CD14-positive monocyte (primary cell): ENCODE measurements around the gene CACNA1C. TPM values are rescaled to one million over a fixed set of nuclear protein-coding genes. Genes with fewer than 3 reads are reported as not detected.

Source experiments
- DNase-seq, 3 donors: peaks; one replicate each; pipeline ENCODE4 v3.0.0-alpha.2; 2011 to 2022
- H2AFZ ChIP-seq: 2 replicates; pipeline ENCODE4 v1.6.0; 2012; ENCODE audit warnings: mild to moderate bottlenecking, low read depth, low read length, inconsistent platforms; ENCODE audit not compliant: insufficient read depth, poor library complexity, severe bottlenecking
- H3K27ac ChIP-seq, 2 donors: 1 replicate in 1 of 2; 2 replicates in 1 of 2; pipeline ENCODE4 v1.5.1; 2012 to 2013; ENCODE audit warnings: low read length in 2 of 2, control low read depth in 1 of 2, inconsistent platforms in 1 of 2, low read depth in 1 of 2, mild to moderate bottlenecking in 1 of 2
- H3K27me3 ChIP-seq, 2 donors: one replicate each; pipeline versions ENCODE4 v1.6.0 to v1.6.1; 2011 to 2013; ENCODE audit warnings: low read length in 2 of 2; ENCODE audit not compliant: control insufficient read depth in 2 of 2, insufficient read depth in 2 of 2
- H3K36me3 ChIP-seq, 2 donors: replicated peaks in 1 of 2; 1 replicate in 1 of 2; 2 replicates in 1 of 2; pipeline versions ENCODE4 v1.5.1 to v1.6.1; 2012 to 2013; ENCODE audit warnings: low read length in 2 of 2, control low read depth in 1 of 2, inconsistent platforms in 1 of 2, mild to moderate bottlenecking in 1 of 2; ENCODE audit not compliant: insufficient read depth in 2 of 2, control insufficient read depth in 1 of 2
- H3K4me1 ChIP-seq, 2 donors: 1 replicate in 1 of 2; 2 replicates in 1 of 2; pipeline versions ENCODE4 v1.5.1 to v1.6.1; 2012 to 2013; ENCODE audit warnings: low read length in 2 of 2, control low read depth in 1 of 2, inconsistent platforms in 1 of 2, mild to moderate bottlenecking in 1 of 2, moderate library complexity in 1 of 2; ENCODE audit not compliant: insufficient read depth in 2 of 2, control insufficient read depth in 1 of 2
- H3K4me2 ChIP-seq: replicated peaks from 2 replicates; pipeline ENCODE3; 2012; ENCODE audit warnings: low read length, moderate library complexity, mild to moderate bottlenecking; ENCODE audit not compliant: poor library complexity, severe bottlenecking; ENCODE audit errors: extremely low read depth
- H3K4me3 ChIP-seq, 3 experiments: fragments of 200-600 bp in 1 of 3; sonication (generic) in 1 of 3; replicated peaks in 1 of 3; 1 replicate in 2 of 3; 2 replicates in 1 of 3; pipeline ENCODE4 v1.5.1; 2011 to 2013; ENCODE audit warnings: low read length in 3 of 3, mild to moderate bottlenecking in 3 of 3, control low read depth in 2 of 3, low read depth in 2 of 3, inconsistent platforms in 1 of 3, moderate library complexity in 1 of 3
- H3K79me2 ChIP-seq: 2 replicates; pipeline ENCODE4 v1.6.0; 2012; ENCODE audit warnings: mild to moderate bottlenecking, control low read depth, inconsistent platforms, low read length, moderate library complexity; ENCODE audit not compliant: insufficient read depth
- H3K9ac ChIP-seq: 2 replicates; pipeline ENCODE4 v1.6.0; 2017; ENCODE audit warnings: low read length, mild to moderate bottlenecking; ENCODE audit not compliant: insufficient read depth, poor library complexity, severe bottlenecking
- H3K9me3 ChIP-seq, 2 donors: replicated peaks in 1 of 2; 1 replicate in 1 of 2; 2 replicates in 1 of 2; pipeline versions ENCODE4 v1.5.1 to v1.6.1; 2012 to 2013; ENCODE audit warnings: low read length in 2 of 2, control low read depth in 1 of 2; ENCODE audit not compliant: control insufficient read depth in 1 of 2, insufficient read depth in 1 of 2
- H4K20me1 ChIP-seq: 2 replicates; pipeline ENCODE4 v1.6.0; 2012; ENCODE audit warnings: mild to moderate bottlenecking, low read length, control low read depth, moderate library complexity; ENCODE audit not compliant: insufficient read depth
- H3K27ac Mint-ChIP-seq, 7 donors: one replicate each; pipeline ENCODE4 v1.8.0; 2020; ENCODE audit warnings: mild to moderate bottlenecking in 7 of 7, mixed read lengths in 7 of 7, moderate library complexity in 6 of 7, inconsistent platforms in 2 of 7
- H3K27me3 Mint-ChIP-seq, 3 donors: one replicate each; pipeline ENCODE4 v1.8.0; 2021 to 2022; ENCODE audit warnings: low read depth in 3 of 3, mild to moderate bottlenecking in 3 of 3, mixed read lengths in 3 of 3, moderate library complexity in 3 of 3, inconsistent platforms in 1 of 3
- H3K36me3 Mint-ChIP-seq, 2 donors: one replicate each; pipeline ENCODE4 v1.8.0; 2020; ENCODE audit warnings: mixed read lengths in 2 of 2, inconsistent platforms in 1 of 2, mild to moderate bottlenecking in 1 of 2
- H3K4me1 Mint-ChIP-seq: one replicate; pipeline ENCODE4 v1.8.0; 2020; ENCODE audit warnings: mild to moderate bottlenecking, mixed read lengths
- H3K4me3 Mint-ChIP-seq, 2 donors: one replicate each; pipeline ENCODE4 v1.8.0; 2020; ENCODE audit warnings: mild to moderate bottlenecking in 2 of 2, mixed read lengths in 2 of 2, moderate library complexity in 1 of 2
- H3K9me3 Mint-ChIP-seq, 7 donors: one replicate each; pipeline ENCODE4 v1.8.0; 2020 to 2022; ENCODE audit warnings: mixed read lengths in 7 of 7, mild to moderate bottlenecking in 6 of 7, moderate library complexity in 6 of 7, inconsistent platforms in 2 of 7
- WGBS: methylation state at CpG from one replicate; pipeline ENCODE4 v1.1.5; 2013; ENCODE audit warnings: missing lambda C conversion rate; ENCODE audit not compliant: insufficient coverage; 5-methylcytosine and 5-hydroxymethylcytosine counted together
- intact Hi-C, 2 donors: fragments of 100-400 bp; cut with micrococcal nuclease; formaldehyde crosslinking; loops; one replicate each; pipeline versions ENCODE4 v1.15.0 to v1.15.1; 2023
- polyA plus RNA-seq, 3 donors: library from polyadenylated mRNA; depleted of rRNA in 1 of 3; unstranded in 2 of 3; stranded (reverse) in 1 of 3; fragments of 300-500 nt in 2 of 3; fragments of >200 nt in 1 of 3; fragmentation: Illumina TruSeq in 2 of 3; gene quantifications; 1 replicate in 2 of 3; 2 replicates in 1 of 3; pipeline ENCODE4 v1.2.3, GENCODE V29; 2012 to 2021
- TF ChIP-seq, protein P1 (sequence below): fragments of 200-600 bp; IDR thresholded peaks from one replicate; pipeline ENCODE4 v1.8.0; 2022; ENCODE audit warnings: antibody characterized with exemption, mild to moderate bottlenecking

CACNA1C gene
- polyA plus RNA-seq, 3 donors, result not detected

DNA sequence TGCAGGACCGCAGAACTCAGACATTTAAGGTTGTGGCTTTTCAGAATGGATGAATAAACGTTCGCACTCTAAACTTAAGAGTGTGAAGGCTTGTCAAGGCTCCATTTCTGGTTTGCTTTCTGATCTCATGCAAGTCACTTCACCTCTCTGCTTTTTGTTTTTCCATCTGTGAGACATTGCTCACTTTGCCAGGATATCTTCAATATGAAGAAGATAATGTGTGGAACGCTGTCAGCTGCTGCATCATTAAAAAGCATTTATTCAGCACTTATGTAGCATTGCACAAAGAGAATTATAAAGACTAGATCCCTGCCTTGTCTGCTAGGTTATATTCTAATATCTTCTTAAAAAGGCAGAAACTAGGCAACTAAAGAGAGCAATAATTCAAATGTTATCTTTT lies 172.2 kb downstream of the CACNA1C start:
- H3K36me3 ChIP-seq, result no peaks in the 10 kb centered on the region
- Mint-ChIP-seq H3K36me3 (no peaks in the 10 kb centered on the region), H3K9me3 (peaks cover 0 to 6% (median 0%) of the 10 kb centered on the region in 7 donors), H3K4me1 (peaks cover 13% of the 10 kb centered on the region), H3K27me3 (peaks cover 0 to 8% (median 3%) of the 10 kb centered on the region in 3 donors), H3K4me3 (no peak overlapping the region), H3K27ac (no peak overlapping the region)
- intact Hi-C loops, result no loop called here
- no peak overlapping the region for H3K4me2 ChIP-seq
- no CpG with 5 or more reads among the region's 4 CpGs for WGBS
- H3K9me3 ChIP-seq, result no peaks in the 10 kb centered on the region
- H4K20me1 ChIP-seq, result no peaks in the 10 kb centered on the region
- DNase-seq, result no peak
- H2AFZ ChIP-seq, result no peak overlapping the region
- TF ChIP-seq, protein P1, sequence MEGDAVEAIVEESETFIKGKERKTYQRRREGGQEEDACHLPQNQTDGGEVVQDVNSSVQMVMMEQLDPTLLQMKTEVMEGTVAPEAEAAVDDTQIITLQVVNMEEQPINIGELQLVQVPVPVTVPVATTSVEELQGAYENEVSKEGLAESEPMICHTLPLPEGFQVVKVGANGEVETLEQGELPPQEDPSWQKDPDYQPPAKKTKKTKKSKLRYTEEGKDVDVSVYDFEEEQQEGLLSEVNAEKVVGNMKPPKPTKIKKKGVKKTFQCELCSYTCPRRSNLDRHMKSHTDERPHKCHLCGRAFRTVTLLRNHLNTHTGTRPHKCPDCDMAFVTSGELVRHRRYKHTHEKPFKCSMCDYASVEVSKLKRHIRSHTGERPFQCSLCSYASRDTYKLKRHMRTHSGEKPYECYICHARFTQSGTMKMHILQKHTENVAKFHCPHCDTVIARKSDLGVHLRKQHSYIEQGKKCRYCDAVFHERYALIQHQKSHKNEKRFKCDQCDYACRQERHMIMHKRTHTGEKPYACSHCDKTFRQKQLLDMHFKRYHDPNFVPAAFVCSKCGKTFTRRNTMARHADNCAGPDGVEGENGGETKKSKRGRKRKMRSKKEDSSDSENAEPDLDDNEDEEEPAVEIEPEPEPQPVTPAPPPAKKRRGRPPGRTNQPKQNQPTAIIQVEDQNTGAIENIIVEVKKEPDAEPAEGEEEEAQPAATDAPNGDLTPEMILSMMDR, result no peak
- no peaks in the 10 kb centered on the region for H3K79me2 ChIP-seq
- H3K9ac ChIP-seq, result no peak overlapping the region
- peaks cover under 1 to 4% of the 10 kb centered on the region in 2 donors for H3K4me1 ChIP-seq
- no peak overlapping the region for H3K27ac ChIP-seq
- no peaks in the 10 kb centered on the region for H3K27me3 ChIP-seq
- H3K4me3 ChIP-seq, result no peak overlapping the region

DNA sequence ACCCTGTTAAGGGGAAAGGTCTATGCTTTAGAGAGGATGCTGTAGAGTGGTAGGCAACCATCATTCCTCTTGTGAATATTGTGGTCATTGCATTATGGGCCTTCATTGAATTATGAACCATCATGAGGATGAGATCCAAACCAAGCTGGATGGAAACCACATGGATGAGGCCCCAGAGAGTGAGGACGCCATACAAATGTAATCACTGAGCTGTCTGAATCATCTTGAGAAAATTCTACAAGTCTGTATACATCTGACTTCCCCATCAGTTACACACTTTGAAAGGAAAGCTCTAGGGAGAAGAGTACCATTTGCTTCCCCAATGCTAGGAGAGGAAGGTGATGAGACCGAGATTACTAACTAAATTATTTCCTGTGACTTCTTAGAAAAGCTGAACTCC lies 172.9 kb downstream of the CACNA1C start:
- Histone ChIP-seq H3K36me3 (no peaks in the 10 kb centered on the region), H3K9me3 (no peaks in the 10 kb centered on the region), H4K20me1 (no peaks in the 10 kb centered on the region), H2AFZ (no peak overlapping the region), H3K27ac (no peak overlapping the region), H3K9ac (no peak overlapping the region), H3K4me1 (peaks cover 7% of the 10 kb centered on the region in 2 donors), H3K4me2 (no peak overlapping the region), H3K4me3 (no peak overlapping the region), H3K79me2 (no peaks in the 10 kb centered on the region), H3K27me3 (no peaks in the 10 kb centered on the region)
- DNase-seq, result no peak
- H3K4me1 Mint-ChIP-seq, result peaks cover 18% of the 10 kb centered on the region
- WGBS, result 80% methylated on average over 1 of the region's 2 CpGs
- H3K36me3 Mint-ChIP-seq, result no peaks in the 10 kb centered on the region
- intact Hi-C loops, result no loop called here
- peaks cover 0 to 8% (median 3%) of the 10 kb centered on the region in 3 donors for H3K27me3 Mint-ChIP-seq
- H3K4me3 Mint-ChIP-seq, result no peak overlapping the region
- H3K9me3 Mint-ChIP-seq, result peaks cover 0 to 6% (median 0%) of the 10 kb centered on the region in 7 donors
- TF ChIP-seq, protein P1, result no peak
- H3K27ac Mint-ChIP-seq, result peak overlapping the region in 1 of 7 donors; percentile 32
